Psoas muscle (tissue), 8 donors: ENCODE data around the gene ASCC3. TPM values are rescaled to one million over a fixed set of nuclear protein-coding genes. Genes with fewer than 3 reads are reported as not detected.
"Not testable (repeated sequence)": the region's sequence is repeated elsewhere in the genome, so short reads cannot be mapped to it uniquely, and the experiment has no call there.

Experiments used
- ATAC-seq, 4 donors: fragments of 200-7000 bp; cut with Tn5 transposase; one replicate each; pipeline ENCODE4 v1.9.1; 2020; ENCODE audit warnings: moderate library complexity in 3 of 4, mild to moderate bottlenecking in 2 of 4
- DNase-seq, 2 donors: peaks; one replicate each; pipeline ENCODE4 v3.0.0-alpha.2; 2020
- H3K27ac ChIP-seq: fragments of 200-600 bp; one replicate; pipeline ENCODE4 v1.8.0; 2022
- H3K27me3 ChIP-seq, 3 donors: fragments of 200-600 bp in 1 of 3; one replicate each; pipeline versions ENCODE4 v1.6.1 to v1.8.0; 2013 to 2022; ENCODE audit warnings: low read length in 2 of 3, mild to moderate bottlenecking in 2 of 3, moderate library complexity in 1 of 3; ENCODE audit not compliant: insufficient read depth in 3 of 3
- H3K36me3 ChIP-seq, 2 donors: fragments of 200-600 bp in 1 of 2; one replicate each; pipeline versions ENCODE4 v1.6.1 to v1.8.0; 2013 to 2022; ENCODE audit warnings: low read depth in 1 of 2, mild to moderate bottlenecking in 1 of 2, moderate library complexity in 1 of 2; ENCODE audit not compliant: insufficient read depth in 1 of 2
- H3K4me1 ChIP-seq: fragments of 200-600 bp; one replicate; pipeline ENCODE4 v1.8.0; 2022
- H3K4me3 ChIP-seq: fragments of 200-600 bp; one replicate; pipeline ENCODE4 v1.8.0; 2022; ENCODE audit warnings: mild to moderate bottlenecking
- H3K9me3 ChIP-seq: fragments of 200-600 bp; one replicate; pipeline ENCODE4 v1.8.0; 2022
- CTCF ChIP-seq: fragments of 200-600 bp; IDR thresholded peaks from one replicate; pipeline ENCODE4 v1.8.0; 2022; ENCODE audit warnings: antibody characterized with exemption
- WGBS, 3 donors: extraction: QIAGEN DNeasy Blood & Tissue Kit; methylation state at CpG; one replicate each; pipeline versions ENCODE4 v1.1.6 to v1.1.7; 2013; 5-methylcytosine and 5-hydroxymethylcytosine counted together
- intact Hi-C, 2 donors: fragments of 100-400 bp; cut with DNase I; formaldehyde crosslinking; loops; one replicate each; pipeline versions ENCODE4 v1.11.0 to v1.14.2; 2022
- polyA plus RNA-seq, 3 donors: library from polyadenylated mRNA; stranded (reverse); fragments of 200-250 nt; gene quantifications; one replicate each; pipeline ENCODE4 v1.2.3, GENCODE V29; 2013
- total RNA-seq, 4 donors: library from RNA; stranded (reverse); fragmentation: NEBNext Ultra II Directional in 2 of 4; extraction: Animal tissue kit (Norgen Biotek cat#: 25700) in 2 of 4; gene quantifications; one replicate each; pipeline versions ENCODE4 v1.2.1 to v1.2.4, GENCODE V29; 2021 to 2023
- donor health status: healthy with polysubstance abuse.
- donor health status: DM: no; HTN: no; CAD: no; lungs with moderate emphysema.
- donor health status: Bipolar disorder and iron deficiency.
- donor health status: healthy.
- donor health status: DM: yes; HTN: yes; CAD: no.
- donor health status: DM: no; HTN: no; CAD: no.
- donor health status: DM: no; HTN: no; CAD: no.
- donor health status: DM: yes; HTN: yes; CAD: no.

Gene ASCC3
- total and polyA plus RNA-seq, 7 donors: 5.1 to 17.9 (median 11.2) TPM

GRCh38 chr6:100753421-100753820 lies 127.7 kb downstream of the ASCC3 start:
- DNase-seq (no peak), ATAC-seq (no peak)
- H3K27me3 ChIP-seq: no peaks in the 10 kb centered on the region
- no peak overlapping the region for H3K27ac ChIP-seq
- 73 to 79% (median 75%) methylated on average over 3 of the region's 3 CpGs for WGBS, 3 donors
- no peaks in the 10 kb centered on the region for H3K4me1 ChIP-seq
- TF ChIP-seq CTCF: no peak
- intact Hi-C loops: no loop called here
- no peaks in the 10 kb centered on the region for H3K9me3 ChIP-seq
- no peak overlapping the region for H3K4me3 ChIP-seq
- H3K36me3 ChIP-seq: no peaks in the 10 kb centered on the region

- no peaks in the 10 kb centered on the region for H3K36me3 ChIP-seq
- H3K9me3 ChIP-seq: no peaks in the 10 kb centered on the region
- no peak for ATAC-seq
- no peak overlapping the region for H3K4me3 ChIP-seq
- intact Hi-C loops: no loop called here
- no peaks in the 10 kb centered on the region for H3K27me3 ChIP-seq
- no peak for TF ChIP-seq CTCF
- no peak for DNase-seq
- no peak overlapping the region for H3K27ac ChIP-seq
- 50 to 60% (median 51%) methylated on average over 3 of the region's 3 CpGs for WGBS, 3 donors
- no peaks in the 10 kb centered on the region for H3K4me1 ChIP-seq
Observed at GRCh38 chr6:100751590-100751989, 129.5 kb downstream of the ASCC3 start.

- 97 to 98% (median 98%) methylated on average over 5 of the region's 5 CpGs for WGBS, 3 donors
- intact Hi-C loops: no loop called here
- no peaks in the 10 kb centered on the region for H3K36me3 ChIP-seq
- ATAC-seq: no peak
- TF ChIP-seq CTCF: no peak
- H3K9me3 ChIP-seq: no peaks in the 10 kb centered on the region
- no peak overlapping the region for H3K4me3 ChIP-seq
- H3K4me1 ChIP-seq: no peaks in the 10 kb centered on the region
- no peaks in the 10 kb centered on the region for H3K27me3 ChIP-seq
- DNase-seq: no peak
- no peak overlapping the region for H3K27ac ChIP-seq
Observed at GRCh38 chr6:100745419-100746041, 135.6 kb downstream of the ASCC3 start.

- H3K27me3 ChIP-seq: no peaks in the 10 kb centered on the region
- ATAC-seq (no peak), DNase-seq (no peak)
- no peaks in the 10 kb centered on the region for H3K4me1 ChIP-seq
- H3K36me3 ChIP-seq: no peaks in the 10 kb centered on the region
- no peak overlapping the region for H3K4me3 ChIP-seq
- no peak overlapping the region for H3K27ac ChIP-seq
- H3K9me3 ChIP-seq: no peaks in the 10 kb centered on the region
- intact Hi-C loops: no loop called here
- no peak for TF ChIP-seq CTCF
Observed at GRCh38 chr6:100740439-100740838, 140.7 kb downstream of the ASCC3 start.

- H3K36me3 ChIP-seq, ATAC-seq, H3K9me3 ChIP-seq, H3K4me3 ChIP-seq, DNase-seq, H3K27me3 ChIP-seq, H3K27ac ChIP-seq, H3K4me1 ChIP-seq, intact Hi-C loops: not testable (repeated sequence)
Observed at GRCh38 chr6:100737720-100738119, 143.4 kb downstream of the ASCC3 start.
